ENCODE results near the gene EDAR. TPM values are rescaled to one million over a fixed set of nuclear protein-coding genes. Genes with fewer than 3 reads are reported as not detected.

Gene EDAR
- total RNA-seq, 1 donor from 2014 or later = 1.0 TPM

- no peak overlapping the region for H3K4me3 ChIP-seq (ENCODE audit: low read depth, low read length)
- no peak for DNase-seq (ENCODE audit: low read depth)
- no peak for TF ChIP-seq CTCF (conservative IDR thresholded peaks at IDR 0.05; ENCODE audit: low read depth, low read length)
These were observed 61.6 kb downstream of the EDAR start for GRCh38 chr2:108927405-108927804.

GRCh38 chr2:108926561-108927380 is 62.2 kb downstream of the EDAR start:
- no peak for TF ChIP-seq CTCF (conservative IDR thresholded peaks at IDR 0.05; ENCODE audit: low read depth, low read length)
- DNase-seq (ENCODE audit: low read depth) = no peak
- no peak overlapping the region for H3K4me3 ChIP-seq (ENCODE audit: low read depth, low read length)

- DNase-seq (ENCODE audit: low read depth) = no peak
- TF ChIP-seq CTCF (conservative IDR thresholded peaks at IDR 0.05; ENCODE audit: low read depth, low read length) = no peak
- H3K4me3 ChIP-seq (ENCODE audit: low read depth, low read length) = no peak overlapping the region
These were observed 63.3 kb downstream of the EDAR start for GRCh38 chr2:108925735-108926134.

GRCh38 chr2:108925286-108925685 is 63.7 kb downstream of the EDAR start:
- H3K4me3 ChIP-seq (ENCODE audit: low read depth, low read length) = no peak overlapping the region
- no peak for DNase-seq (ENCODE audit: low read depth)
- no peak for TF ChIP-seq CTCF (conservative IDR thresholded peaks at IDR 0.05; ENCODE audit: low read depth, low read length)

GRCh38 chr2:108924580-108925251 is 64.3 kb downstream of the EDAR start:
- DNase-seq (ENCODE audit: low read depth) = no peak
- no peak overlapping the region for H3K4me3 ChIP-seq (ENCODE audit: low read depth, low read length)
- TF ChIP-seq CTCF (conservative IDR thresholded peaks at IDR 0.05; ENCODE audit: low read depth, low read length) = no peak

- no peak for TF ChIP-seq CTCF (conservative IDR thresholded peaks at IDR 0.05; ENCODE audit: low read depth, low read length)
- no peak overlapping the region for H3K4me3 ChIP-seq (ENCODE audit: low read depth, low read length)
- no peak for DNase-seq (ENCODE audit: low read depth)
These were observed 65.1 kb downstream of the EDAR start for GRCh38 chr2:108923736-108924579.

Measured in epithelial cell of proximal tubule (primary cell).